GM12873 (cell line): ENCODE data around the gene CSN1S1.

Experiments used
- CTCF ChIP-seq: IDR thresholded peaks from 2 replicates; pipeline ENCODE4 v1.5.1; 2012; ENCODE audit warnings: low read depth, mild to moderate bottlenecking, moderate library complexity, low read length, control low read depth; ENCODE audit not compliant: insufficient read depth; ENCODE audit errors: missing control alignments

The CSN1S1 gene

GRCh38 chr4:69930768-69931167, at the start of gene CSN1S1:
TSS of gene CSN1S1 (plus strand) at chr4:69931068. CDS start at chr4:69932556, 1,488 bp downstream.
- TF ChIP-seq CTCF: no peak

GRCh38 chr4:69881173-69881773, 49.6 kb upstream of the CSN1S1 start:
- peak; percentile 77 for TF ChIP-seq CTCF

- no peak for TF ChIP-seq CTCF
Observed at GRCh38 chr4:69882150-69882549, 48.7 kb upstream of the CSN1S1 start.

GRCh38 chr4:69888336-69888735, 42.5 kb upstream of the CSN1S1 start:
- TF ChIP-seq CTCF: no peak

- TF ChIP-seq CTCF: no peak
Observed at GRCh38 chr4:69894186-69894585, 36.7 kb upstream of the CSN1S1 start.

- TF ChIP-seq CTCF: no peak
Observed at GRCh38 chr4:69894721-69895120, 36.1 kb upstream of the CSN1S1 start.

GRCh38 chr4:69896530-69897116, 34.2 kb upstream of the CSN1S1 start:
- peak; percentile 29 for TF ChIP-seq CTCF

- TF ChIP-seq CTCF: no peak
Observed at GRCh38 chr4:69907151-69907550, 23.7 kb upstream of the CSN1S1 start.
